ENCODE measurements around the gene ETNK2.

DNA sequence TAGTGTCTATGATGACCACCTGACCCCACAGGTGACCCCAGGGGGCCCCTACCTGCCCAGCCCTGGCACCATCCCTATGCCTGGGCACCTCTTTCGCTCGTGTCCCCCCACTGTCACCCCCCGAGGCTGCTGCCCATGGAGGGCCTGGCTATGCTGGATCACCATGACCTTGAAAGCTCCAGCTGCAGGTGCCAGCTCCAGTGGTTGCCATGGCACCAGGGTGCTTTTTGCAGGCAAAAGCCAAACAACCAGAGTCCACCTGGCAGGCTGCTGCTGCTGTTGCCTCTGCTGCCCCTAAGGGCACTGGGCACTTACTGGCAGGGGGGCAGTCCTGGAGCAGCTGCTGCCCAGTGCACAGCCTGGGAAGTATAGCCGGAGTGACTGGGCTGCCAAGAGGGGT is 21.7 kb downstream of the ETNK2 start:
- TF ChIP-seq, protein P1, sequence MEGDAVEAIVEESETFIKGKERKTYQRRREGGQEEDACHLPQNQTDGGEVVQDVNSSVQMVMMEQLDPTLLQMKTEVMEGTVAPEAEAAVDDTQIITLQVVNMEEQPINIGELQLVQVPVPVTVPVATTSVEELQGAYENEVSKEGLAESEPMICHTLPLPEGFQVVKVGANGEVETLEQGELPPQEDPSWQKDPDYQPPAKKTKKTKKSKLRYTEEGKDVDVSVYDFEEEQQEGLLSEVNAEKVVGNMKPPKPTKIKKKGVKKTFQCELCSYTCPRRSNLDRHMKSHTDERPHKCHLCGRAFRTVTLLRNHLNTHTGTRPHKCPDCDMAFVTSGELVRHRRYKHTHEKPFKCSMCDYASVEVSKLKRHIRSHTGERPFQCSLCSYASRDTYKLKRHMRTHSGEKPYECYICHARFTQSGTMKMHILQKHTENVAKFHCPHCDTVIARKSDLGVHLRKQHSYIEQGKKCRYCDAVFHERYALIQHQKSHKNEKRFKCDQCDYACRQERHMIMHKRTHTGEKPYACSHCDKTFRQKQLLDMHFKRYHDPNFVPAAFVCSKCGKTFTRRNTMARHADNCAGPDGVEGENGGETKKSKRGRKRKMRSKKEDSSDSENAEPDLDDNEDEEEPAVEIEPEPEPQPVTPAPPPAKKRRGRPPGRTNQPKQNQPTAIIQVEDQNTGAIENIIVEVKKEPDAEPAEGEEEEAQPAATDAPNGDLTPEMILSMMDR (IDR thresholded peaks at IDR 0.05): no peak
- TF ChIP-seq POLR2A (IDR thresholded peaks at IDR 0.05): no peak

All from uterus (tissue), 2 donors.